ENCODE results near the gene C16orf87.

DNA sequence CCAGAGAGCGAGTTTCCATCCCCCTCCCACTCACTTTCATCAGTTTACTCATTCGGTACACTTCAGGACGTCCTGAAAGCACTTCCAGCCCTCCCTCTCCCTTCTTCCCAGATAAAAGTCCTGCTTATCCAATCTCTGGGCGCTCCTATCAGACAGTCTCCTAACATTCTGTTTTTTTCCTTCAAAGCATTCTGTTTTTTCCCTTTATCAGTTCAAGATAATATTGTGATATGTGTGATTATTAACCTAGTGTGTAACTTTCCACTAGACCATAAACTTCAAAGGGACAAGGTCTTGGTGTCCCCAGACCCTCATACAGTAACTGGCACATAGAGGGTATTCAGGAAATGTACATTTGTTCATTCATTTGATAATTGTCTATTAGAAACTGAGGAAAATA, 24.4 kb upstream of the C16orf87 start:
- TF ChIP-seq, protein P1, sequence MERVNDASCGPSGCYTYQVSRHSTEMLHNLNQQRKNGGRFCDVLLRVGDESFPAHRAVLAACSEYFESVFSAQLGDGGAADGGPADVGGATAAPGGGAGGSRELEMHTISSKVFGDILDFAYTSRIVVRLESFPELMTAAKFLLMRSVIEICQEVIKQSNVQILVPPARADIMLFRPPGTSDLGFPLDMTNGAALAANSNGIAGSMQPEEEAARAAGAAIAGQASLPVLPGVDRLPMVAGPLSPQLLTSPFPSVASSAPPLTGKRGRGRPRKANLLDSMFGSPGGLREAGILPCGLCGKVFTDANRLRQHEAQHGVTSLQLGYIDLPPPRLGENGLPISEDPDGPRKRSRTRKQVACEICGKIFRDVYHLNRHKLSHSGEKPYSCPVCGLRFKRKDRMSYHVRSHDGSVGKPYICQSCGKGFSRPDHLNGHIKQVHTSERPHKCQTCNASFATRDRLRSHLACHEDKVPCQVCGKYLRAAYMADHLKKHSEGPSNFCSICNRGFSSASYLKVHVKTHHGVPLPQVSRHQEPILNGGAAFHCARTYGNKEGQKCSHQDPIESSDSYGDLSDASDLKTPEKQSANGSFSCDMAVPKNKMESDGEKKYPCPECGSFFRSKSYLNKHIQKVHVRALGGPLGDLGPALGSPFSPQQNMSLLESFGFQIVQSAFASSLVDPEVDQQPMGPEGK (CRISPR knock-in tag; IDR thresholded peaks at IDR 0.05; ENCODE audit: borderline replicate concordance), result no peak
- TF ChIP-seq ZNF565 (CRISPR knock-in tag; conservative IDR thresholded peaks at IDR 0.05; ENCODE audit: low read depth) (no peak), ZFP30 (CRISPR knock-in tag; IDR thresholded peaks at IDR 0.05) (no peak), ZFP3 (CRISPR knock-in tag; IDR thresholded peaks at IDR 0.05) (no peak), ZC3H10 (CRISPR knock-in tag; IDR thresholded peaks at IDR 0.05) (no peak), ARNTL (CRISPR knock-in tag; IDR thresholded peaks at IDR 0.05; ENCODE audit: borderline replicate concordance, low read depth) (no peak), OSR1 (CRISPR knock-in tag; IDR thresholded peaks at IDR 0.05) (no peak)
- TF ChIP-seq, protein P2, sequence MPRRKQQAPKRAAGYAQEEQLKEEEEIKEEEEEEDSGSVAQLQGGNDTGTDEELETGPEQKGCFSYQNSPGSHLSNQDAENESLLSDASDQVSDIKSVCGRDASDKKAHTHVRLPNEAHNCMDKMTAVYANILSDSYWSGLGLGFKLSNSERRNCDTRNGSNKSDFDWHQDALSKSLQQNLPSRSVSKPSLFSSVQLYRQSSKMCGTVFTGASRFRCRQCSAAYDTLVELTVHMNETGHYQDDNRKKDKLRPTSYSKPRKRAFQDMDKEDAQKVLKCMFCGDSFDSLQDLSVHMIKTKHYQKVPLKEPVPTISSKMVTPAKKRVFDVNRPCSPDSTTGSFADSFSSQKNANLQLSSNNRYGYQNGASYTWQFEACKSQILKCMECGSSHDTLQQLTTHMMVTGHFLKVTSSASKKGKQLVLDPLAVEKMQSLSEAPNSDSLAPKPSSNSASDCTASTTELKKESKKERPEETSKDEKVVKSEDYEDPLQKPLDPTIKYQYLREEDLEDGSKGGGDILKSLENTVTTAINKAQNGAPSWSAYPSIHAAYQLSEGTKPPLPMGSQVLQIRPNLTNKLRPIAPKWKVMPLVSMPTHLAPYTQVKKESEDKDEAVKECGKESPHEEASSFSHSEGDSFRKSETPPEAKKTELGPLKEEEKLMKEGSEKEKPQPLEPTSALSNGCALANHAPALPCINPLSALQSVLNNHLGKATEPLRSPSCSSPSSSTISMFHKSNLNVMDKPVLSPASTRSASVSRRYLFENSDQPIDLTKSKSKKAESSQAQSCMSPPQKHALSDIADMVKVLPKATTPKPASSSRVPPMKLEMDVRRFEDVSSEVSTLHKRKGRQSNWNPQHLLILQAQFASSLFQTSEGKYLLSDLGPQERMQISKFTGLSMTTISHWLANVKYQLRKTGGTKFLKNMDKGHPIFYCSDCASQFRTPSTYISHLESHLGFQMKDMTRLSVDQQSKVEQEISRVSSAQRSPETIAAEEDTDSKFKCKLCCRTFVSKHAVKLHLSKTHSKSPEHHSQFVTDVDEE (CRISPR knock-in tag; IDR thresholded peaks at IDR 0.05), result no peak
